Skin epidermis (tissue), 12 donors: ENCODE data around the gene EXOSC10.
"Not testable (repeated sequence)": the region's sequence is repeated elsewhere in the genome, so short reads cannot be mapped to it uniquely, and the experiment has no call there.

Experiments used
- H3K27ac ChIP-seq, 21 experiments: fragments of 200-600 bp; sonication (generic) in 11 of 21; one replicate each; pipeline ENCODE4 v1.5.0; 2020; ENCODE audit warnings: mild to moderate bottlenecking in 3 of 21, inconsistent platforms in 2 of 21, moderate library complexity in 2 of 21
- H3K4me3 ChIP-seq, 7 experiments: fragments of 200-600 bp; sonication (generic) in 2 of 7; one replicate each; pipeline ENCODE4 v1.5.0; 2020; ENCODE audit warnings: inconsistent platforms in 2 of 7, mild to moderate bottlenecking in 2 of 7, moderate library complexity in 1 of 7

EXOSC10 gene

DNA sequence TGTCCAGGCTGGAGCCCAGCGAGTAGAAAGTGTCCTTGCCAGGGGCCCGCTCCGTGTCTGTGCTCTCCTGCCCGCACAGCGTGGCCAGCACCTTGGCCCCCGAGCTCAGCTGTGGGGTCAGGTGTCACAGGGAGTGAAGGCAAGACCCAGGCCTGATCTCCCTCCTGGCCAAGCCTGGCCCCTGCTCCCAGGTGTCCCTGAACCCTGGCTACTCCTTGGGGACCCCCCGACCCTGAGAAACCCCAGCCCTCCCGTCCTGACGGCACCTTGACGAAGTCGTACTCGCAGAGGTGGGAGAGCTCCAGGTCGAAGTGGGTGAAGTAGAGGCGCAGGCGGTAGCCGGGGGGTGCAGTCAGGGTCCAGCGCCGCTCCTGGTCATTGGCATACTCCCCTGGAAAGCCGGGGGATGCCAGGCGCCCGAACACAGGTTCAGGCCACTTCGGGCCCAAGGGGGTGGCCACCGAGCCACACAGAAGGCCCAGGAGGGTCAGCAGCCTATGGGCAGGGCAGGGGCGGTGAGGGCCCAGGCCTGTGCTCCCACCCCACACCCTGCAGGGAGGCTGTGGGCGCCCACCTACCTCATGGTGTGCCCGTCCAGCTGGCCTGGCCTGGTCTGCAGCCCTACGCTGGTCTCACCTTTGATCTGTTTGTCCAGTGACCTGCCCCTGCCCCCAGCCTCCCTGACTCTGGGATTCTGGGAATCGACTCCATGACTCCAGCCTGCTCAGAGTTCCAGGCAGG is 52.9 kb downstream of the EXOSC10 start, which contains the start of gene MASP2:
Gene MASP2 (minus strand): TSS at position 615 of the 741 bp plus-strand sequence. CDS start 32 bp downstream, at position 583.
- Histone ChIP-seq H3K27ac (no peak within 1 kb of the TSS), H3K4me3 (no peak within 1 kb of the TSS)

GRCh38 chr1:11046270-11046566 is 53.5 kb downstream of the EXOSC10 start:
- no peak overlapping the region for H3K4me3 ChIP-seq
- no peak overlapping the region for H3K27ac ChIP-seq

DNA sequence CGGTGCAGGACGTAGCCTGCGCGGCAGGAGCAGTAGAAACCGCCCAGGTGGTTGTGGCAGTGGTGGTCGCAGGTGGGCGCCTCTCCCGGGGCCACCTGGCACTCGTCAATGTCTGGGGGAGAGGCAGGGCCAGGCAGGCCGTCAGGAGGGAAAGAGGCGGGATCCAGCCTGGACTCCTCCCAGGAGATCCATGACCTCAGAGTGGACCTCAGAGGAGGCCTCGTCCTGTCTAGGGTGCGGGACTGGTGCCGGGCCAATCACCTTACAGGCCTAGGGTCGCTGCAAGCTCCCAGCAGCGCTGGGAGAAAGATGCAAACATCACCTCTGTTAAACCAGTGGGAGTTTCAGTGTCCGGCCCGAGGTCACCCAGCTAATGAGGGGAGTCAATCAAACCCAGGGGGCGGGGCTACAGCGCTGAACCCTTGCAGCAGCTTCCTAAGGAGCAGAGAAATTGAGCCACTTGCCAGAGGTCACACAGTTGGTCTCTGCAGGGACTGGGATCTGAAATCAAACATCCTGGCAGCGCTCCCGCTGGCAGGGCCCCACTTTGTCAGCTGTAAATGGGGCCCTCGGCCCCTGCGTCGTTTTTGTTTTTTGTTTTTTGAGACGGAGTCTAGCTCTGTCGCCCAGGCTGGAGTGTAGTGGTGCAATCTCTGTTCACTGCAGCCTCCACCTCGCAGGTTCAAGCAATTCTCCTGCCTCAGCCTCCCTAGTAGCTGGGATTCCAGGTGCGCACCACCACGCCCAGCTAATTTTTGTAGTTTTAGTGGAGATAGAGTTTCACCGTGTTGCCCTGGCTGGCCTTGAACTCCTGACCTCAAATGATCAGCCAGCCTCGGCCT is 54.0 kb downstream of the EXOSC10 start:
- H3K27ac ChIP-seq, result no peak overlapping the region
- no peak overlapping the region for H3K4me3 ChIP-seq

DNA sequence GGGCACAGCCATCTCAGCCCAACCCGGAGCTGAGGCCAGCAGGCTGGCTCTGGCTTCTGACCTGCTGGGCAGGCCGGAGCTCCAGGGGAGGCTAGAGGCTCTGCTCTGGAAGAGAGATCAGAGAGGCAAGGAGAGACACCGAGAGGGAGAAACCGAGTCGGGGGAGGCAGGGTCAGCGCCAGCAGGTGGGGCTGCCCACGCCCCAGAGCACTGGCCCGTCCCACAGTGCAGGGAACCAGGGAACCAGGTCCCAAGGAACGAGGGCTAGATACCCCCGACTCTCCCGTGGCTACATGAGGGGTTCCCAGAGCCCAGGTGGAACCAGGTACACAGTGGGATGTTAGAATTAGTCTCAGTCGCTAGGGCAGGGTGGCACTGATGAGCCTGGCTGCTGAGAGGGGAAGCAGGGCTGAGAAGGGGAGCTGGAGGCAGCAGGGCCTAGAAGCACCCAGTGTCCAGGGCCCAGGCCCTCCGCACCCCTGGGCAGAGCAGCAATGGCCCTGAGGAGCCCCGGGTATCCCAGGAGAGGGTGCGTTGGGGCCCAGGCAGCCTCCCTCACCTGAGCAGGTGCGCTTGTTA is 54.7 kb downstream of the EXOSC10 start:
- no peak overlapping the region for H3K27ac ChIP-seq
- H3K4me3 ChIP-seq, result no peak overlapping the region

DNA sequence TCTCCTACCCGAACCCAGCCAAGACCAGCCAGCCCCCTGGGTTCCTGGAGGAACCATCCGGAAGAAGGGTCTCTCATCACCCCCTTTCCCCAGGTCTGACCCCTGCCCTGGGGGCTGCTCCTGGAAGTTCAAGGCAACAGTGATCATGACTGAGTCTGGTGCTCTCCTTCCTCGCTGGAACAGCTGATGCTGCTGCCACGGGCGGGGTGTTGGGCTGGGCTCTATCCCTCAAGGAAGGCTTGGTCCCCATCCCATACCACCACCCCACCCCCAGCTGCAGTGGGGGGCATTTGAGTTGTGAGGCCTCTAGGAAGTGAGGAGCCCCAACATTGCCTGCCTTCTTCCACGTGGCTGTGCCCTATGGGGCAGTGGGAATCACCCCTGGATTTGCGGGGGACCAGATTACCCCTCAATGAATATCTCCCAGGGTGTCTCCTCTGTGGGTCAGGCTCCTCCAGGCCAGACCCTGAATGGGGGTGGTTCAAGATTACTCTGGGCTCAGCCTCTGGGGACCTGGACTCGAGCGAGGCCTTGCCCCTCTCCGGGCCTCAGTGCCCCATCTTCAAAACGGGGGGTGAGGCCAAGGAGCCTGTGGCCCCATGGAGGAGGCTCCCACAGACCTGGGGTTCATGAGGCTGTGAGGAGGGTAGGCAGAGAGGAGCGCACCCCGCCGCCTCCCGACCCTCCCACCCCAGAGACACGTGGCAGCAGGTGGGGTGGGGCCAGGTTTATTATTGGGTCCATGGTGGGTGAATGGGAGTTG is 55.4 kb downstream of the EXOSC10 start:
- H3K27ac ChIP-seq, result no peak overlapping the region

DNA sequence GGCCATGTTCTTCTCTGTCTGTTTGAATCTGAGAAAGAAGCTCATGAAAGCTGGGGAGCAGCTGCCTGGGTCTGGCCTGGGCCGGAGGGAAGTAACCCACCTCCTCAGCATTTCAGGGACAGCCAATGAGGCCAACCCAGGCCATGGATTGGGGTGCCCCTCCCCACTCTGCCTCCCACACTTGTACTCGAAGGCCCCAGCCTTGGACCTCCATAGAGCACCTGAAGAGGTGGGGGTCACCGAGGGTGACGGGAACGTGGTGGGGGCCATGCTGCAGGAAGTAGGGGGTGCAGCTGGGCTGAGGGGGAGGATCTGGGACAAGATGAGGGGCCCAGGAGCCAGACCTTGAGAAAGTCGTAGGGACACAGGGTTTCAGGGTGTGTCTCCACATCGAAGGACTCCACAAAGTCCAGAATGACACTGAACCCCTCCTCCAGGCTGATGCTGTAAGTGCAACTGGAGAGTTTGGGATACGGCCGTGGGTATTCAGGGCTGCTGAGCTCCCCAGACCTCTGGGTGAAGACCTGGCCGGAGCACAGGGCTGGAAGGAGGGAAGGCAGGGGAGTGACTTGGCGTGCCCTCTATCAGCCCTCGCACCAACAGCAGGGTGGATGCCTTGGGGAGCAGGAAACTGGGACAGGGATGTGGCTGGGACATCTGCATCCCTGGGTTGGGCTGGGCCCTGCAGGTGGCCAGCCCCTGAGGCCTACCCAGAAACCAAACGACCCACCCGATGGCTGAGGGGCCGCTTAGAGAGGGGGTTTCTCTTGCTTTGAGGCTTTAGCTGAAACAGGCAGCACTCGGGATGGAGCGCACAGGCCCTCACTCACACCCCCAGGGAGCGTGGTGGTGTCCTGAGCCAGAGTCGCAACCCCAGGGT is 56.4 kb downstream of the EXOSC10 start:
- H3K4me3 ChIP-seq, result no peak overlapping the region

More for the DNA sequence above, 55.4 kb downstream of the EXOSC10 start:
- H3K4me3 ChIP-seq, result no peak overlapping the region

DNA sequence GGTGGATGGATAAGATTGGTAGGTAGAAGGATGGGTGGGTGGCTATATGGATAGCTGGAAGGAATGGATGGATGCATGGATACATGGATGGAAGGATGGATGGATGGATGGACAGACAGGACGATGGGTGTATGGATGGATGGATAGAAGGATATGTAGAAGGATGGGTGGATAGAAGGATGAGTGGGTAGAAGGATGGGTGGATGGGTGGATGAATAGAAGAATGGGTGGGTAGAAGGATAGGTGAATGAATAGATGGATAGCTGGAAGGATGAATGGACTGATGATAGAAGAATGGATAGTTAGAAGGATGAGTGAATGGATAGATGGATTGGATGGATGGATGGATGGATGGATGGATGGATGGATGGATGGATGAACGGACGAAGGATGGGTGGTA is 57.6 kb downstream of the EXOSC10 start:
- no peak overlapping the region for H3K27ac ChIP-seq
- H3K4me3 ChIP-seq, result no peak overlapping the region

More for the DNA sequence above, 56.4 kb downstream of the EXOSC10 start:
- no peak overlapping the region for H3K27ac ChIP-seq

GRCh38 chr1:11041048-11041447 is 58.6 kb downstream of the EXOSC10 start:
- H3K27ac ChIP-seq, result no peak overlapping the region

GRCh38 chr1:11040105-11040429 is 59.6 kb downstream of the EXOSC10 start:
- not testable (repeated sequence) for H3K27ac ChIP-seq, H3K4me3 ChIP-seq

More at GRCh38 chr1:11041048-11041447, 58.6 kb downstream of the EXOSC10 start:
- H3K4me3 ChIP-seq, result no peak overlapping the region

DNA sequence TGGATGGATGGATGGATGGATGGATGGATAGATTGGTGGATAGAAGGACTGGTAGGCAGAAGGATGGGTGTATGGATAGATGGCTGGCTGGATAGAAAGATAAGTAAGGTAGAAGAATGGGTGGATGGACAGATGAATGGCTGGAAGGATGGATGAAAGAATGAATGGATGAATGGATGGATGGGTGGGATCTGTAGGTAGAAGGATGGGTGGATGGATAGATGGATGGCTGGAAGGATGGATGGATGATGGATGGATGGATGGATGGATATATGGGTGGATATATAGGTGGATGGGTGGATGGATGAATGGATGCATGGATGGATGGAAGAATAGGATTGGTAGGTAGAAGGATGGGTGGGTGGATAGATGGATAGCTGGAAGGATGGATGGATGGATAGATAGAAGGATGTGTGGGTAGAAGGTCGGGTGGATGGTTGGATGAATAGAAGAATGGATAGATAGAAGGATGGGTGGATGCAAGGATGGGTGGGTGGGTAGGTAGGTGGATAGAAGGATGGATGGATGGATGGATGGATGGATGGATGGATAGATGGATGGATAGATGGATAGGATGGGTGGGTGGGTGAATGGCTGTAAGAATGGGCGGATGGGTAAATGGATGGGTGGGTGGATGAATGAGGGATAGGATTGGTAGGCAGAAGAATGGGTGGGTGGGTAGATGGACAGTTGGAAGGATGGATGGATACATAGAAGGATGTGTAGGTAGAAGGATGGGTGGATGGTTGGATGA is 60.1 kb downstream of the EXOSC10 start:
- Histone ChIP-seq H3K4me3 (no peak overlapping the region), H3K27ac (no peak overlapping the region)

- Histone ChIP-seq H3K27ac (no peak overlapping the region), H3K4me3 (no peak overlapping the region)
Observed at GRCh38 chr1:11037740-11038182, 61.9 kb downstream of the EXOSC10 start.

- not testable (repeated sequence) for H3K27ac ChIP-seq, H3K4me3 ChIP-seq
Observed at GRCh38 chr1:11037019-11037739, 62.5 kb downstream of the EXOSC10 start.

- H3K27ac ChIP-seq, result no peak overlapping the region
- no peak overlapping the region for H3K4me3 ChIP-seq
Observed at GRCh38 chr1:11031624-11032262, 67.9 kb downstream of the EXOSC10 start.

DNA sequence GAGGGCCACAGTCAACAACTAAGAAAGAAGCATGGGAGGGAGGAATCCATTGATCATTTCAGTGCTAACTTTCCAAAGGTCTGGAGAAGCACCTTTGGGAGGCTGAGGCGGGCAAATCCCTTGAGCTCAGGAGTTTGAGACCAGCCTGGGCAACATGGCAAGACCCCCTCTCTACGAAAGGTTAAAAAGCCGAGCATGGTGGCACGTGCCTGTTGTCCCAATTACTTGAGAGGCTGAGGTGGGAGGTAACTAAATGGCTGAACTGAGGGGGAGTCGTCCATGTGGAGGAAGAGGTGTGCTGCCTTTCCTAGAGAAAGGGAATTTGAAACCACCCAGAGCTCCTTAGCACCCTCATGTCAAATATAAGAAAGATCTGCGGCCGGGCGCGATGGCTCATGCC is 68.8 kb downstream of the EXOSC10 start:
- H3K27ac ChIP-seq, result no peak overlapping the region
- no peak overlapping the region for H3K4me3 ChIP-seq

DNA sequence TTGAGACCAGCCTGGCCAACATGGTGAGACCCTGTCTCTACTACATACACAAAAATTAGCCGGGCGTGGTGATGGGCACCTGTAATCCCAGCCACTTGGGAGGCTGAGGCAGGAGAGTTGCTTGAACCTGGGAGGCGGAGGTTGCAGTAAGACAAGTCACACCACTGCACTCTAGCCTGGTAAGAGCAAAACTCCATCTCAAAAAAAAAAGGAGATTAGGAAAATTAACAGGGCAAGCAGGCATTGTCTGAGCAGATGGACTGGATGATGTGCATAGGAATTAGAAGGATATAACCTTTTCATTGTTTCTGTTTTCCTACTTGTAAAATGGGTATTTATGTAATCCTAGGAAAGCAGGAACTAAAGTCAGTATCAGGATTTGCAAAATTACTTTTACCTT is 71.7 kb downstream of the EXOSC10 start:
- Histone ChIP-seq H3K27ac (no peak overlapping the region), H3K4me3 (no peak overlapping the region)

- no peak overlapping the region for H3K27ac ChIP-seq
Observed at GRCh38 chr1:11027316-11027715, 72.4 kb downstream of the EXOSC10 start.

GRCh38 chr1:11026903-11027302 is 72.8 kb downstream of the EXOSC10 start:
- Histone ChIP-seq H3K27ac (no peak overlapping the region), H3K4me3 (no peak overlapping the region)

More at GRCh38 chr1:11027316-11027715, 72.4 kb downstream of the EXOSC10 start:
- no peak overlapping the region for H3K4me3 ChIP-seq
